Measurements from ENCODE around the gene UCKL1.
"Not testable (repeated sequence)": the region's sequence is repeated elsewhere in the genome, so short reads cannot be mapped to it uniquely, and the experiment has no call there.

Gene UCKL1

GRCh38 chr20:63917811-63918210 is 38.4 kb downstream of the UCKL1 start:
- no peak for DNase-seq

- DNase-seq = not testable (repeated sequence)
These were observed 39.8 kb downstream of the UCKL1 start for GRCh38 chr20:63916371-63916939.

- no peak for DNase-seq
These were observed 40.7 kb downstream of the UCKL1 start for GRCh38 chr20:63915471-63915870.

GRCh38 chr20:63913768-63914167 is 42.4 kb downstream of the UCKL1 start:
- no peak for DNase-seq

GRCh38 chr20:63911176-63911575 is 45.0 kb downstream of the UCKL1 start:
- peak; percentile 74 for DNase-seq

- DNase-seq = no peak
These were observed 48.1 kb downstream of the UCKL1 start for GRCh38 chr20:63908008-63908682.

GRCh38 chr20:63903796-63904561 is 52.2 kb downstream of the UCKL1 start:
- peak; percentile 69 for DNase-seq

- peak; percentile 85 for DNase-seq
These were observed 55.8 kb downstream of the UCKL1 start for GRCh38 chr20:63900413-63900812.

GRCh38 chr20:63898882-63899558 is 57.2 kb downstream of the UCKL1 start:
- peak; percentile 48 for DNase-seq

GRCh38 chr20:63897978-63898561 is 58.1 kb downstream of the UCKL1 start:
- no peak for DNase-seq

- peak; percentile 88 for DNase-seq
These were observed 59.7 kb downstream of the UCKL1 start for GRCh38 chr20:63896264-63897105.

GRCh38 chr20:63895952-63896263 is 60.3 kb downstream of the UCKL1 start:
- DNase-seq = peak; percentile 71

- no peak for DNase-seq
These were observed 60.8 kb downstream of the UCKL1 start for GRCh38 chr20:63895202-63895951.

GRCh38 chr20:63894358-63895201 is 61.6 kb downstream of the UCKL1 start, which contains the start of gene DNAJC5:
Gene DNAJC5 (plus strand): TSS chr20:63895126. CDS start chr20:63928346, 33,220 bp downstream.
- peak; percentile 96 for DNase-seq

GRCh38 chr20:63893999-63894357 is 62.2 kb downstream of the UCKL1 start:
- no peak for DNase-seq

GRCh38 chr20:63892402-63892801 is 63.8 kb downstream of the UCKL1 start:
- DNase-seq = no peak

GRCh38 chr20:63891061-63892002 is 64.9 kb downstream of the UCKL1 start:
- no peak for DNase-seq

GRCh38 chr20:63890616-63891015 is 65.6 kb downstream of the UCKL1 start:
- no peak for DNase-seq

GRCh38 chr20:63890201-63890576 is 66.0 kb downstream of the UCKL1 start:
- peak; percentile 50 for DNase-seq

Measured in inflammatory macrophage treated with lipopolysaccharide for 4 hours (primary cell).